ENCODE results near the gene IFITM1.

- no peak for TF ChIP-seq CTCF (IDR thresholded peaks at IDR 0.05; ENCODE audit: insufficient read depth, low read depth, low read length)
- TF ChIP-seq EZH2 (IDR thresholded peaks at IDR 0.05; ENCODE audit: insufficient read depth, low read length) = no peak
These were observed 22.3 kb upstream of the IFITM1 start for GRCh38 chr11:291281-292210.
